Breast epithelium (tissue), 3 donors: ENCODE measurements around the gene EPS8L3.

ENCODE experiments used
- POLR2AphosphoS5 ChIP-seq, 3 donors: sonication (generic); formaldehyde crosslinking; IDR thresholded peaks; one replicate each; pipeline ENCODE4 v1.6.1; 2017; ENCODE audit warnings: antibody characterized with exemption in 3 of 3
- TF ChIP-seq, protein P1 (sequence below), 3 donors: fragments of 450-650 bp; IDR thresholded peaks; one replicate each; pipeline ENCODE4 v1.5.1; 2016 to 2017; ENCODE audit warnings: antibody characterized with exemption in 3 of 3, mild to moderate bottlenecking in 3 of 3, moderate library complexity in 3 of 3

DNA sequence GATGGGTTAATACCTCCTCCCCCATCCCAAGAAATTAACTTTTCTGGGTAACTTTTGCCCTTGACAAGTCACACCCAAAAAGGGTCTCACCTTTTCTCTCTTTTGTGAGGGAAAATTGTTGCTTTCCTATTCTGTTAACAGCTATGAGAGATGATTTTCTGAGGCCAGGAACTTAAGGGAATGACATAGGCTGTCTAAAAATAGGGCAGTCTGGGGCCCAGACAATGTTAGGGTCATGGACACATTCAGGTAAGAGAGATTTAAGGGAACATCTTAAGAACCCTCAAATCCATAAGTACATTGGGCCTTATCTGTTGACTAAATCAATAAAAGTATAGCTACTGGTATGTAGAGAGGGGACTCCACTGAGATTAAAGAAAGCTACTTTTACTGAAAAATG is 14.5 kb downstream of the EPS8L3 start:
- TF ChIP-seq, protein P1, sequence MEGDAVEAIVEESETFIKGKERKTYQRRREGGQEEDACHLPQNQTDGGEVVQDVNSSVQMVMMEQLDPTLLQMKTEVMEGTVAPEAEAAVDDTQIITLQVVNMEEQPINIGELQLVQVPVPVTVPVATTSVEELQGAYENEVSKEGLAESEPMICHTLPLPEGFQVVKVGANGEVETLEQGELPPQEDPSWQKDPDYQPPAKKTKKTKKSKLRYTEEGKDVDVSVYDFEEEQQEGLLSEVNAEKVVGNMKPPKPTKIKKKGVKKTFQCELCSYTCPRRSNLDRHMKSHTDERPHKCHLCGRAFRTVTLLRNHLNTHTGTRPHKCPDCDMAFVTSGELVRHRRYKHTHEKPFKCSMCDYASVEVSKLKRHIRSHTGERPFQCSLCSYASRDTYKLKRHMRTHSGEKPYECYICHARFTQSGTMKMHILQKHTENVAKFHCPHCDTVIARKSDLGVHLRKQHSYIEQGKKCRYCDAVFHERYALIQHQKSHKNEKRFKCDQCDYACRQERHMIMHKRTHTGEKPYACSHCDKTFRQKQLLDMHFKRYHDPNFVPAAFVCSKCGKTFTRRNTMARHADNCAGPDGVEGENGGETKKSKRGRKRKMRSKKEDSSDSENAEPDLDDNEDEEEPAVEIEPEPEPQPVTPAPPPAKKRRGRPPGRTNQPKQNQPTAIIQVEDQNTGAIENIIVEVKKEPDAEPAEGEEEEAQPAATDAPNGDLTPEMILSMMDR (IDR thresholded peaks at IDR 0.05), result no peak
- no peak for TF ChIP-seq POLR2AphosphoS5 (IDR thresholded peaks at IDR 0.05)
